Right lobe of liver (tissue), 6 donors: ENCODE data around the gene LZIC. TPM values are rescaled to one million over a fixed set of nuclear protein-coding genes. Genes with fewer than 3 reads are reported as not detected.

Experiments used
- ATAC-seq, 4 donors: fragments of 200-7000 bp; cut with Tn5 transposase; one replicate each; pipeline ENCODE4 v1.9.1; 2020; ENCODE audit warnings: mild to moderate bottlenecking in 4 of 4, moderate library complexity in 4 of 4
- DNase-seq, 3 donors: peaks; one replicate each; pipeline ENCODE4 v3.0.0-alpha.2; 2020
- H3K27ac ChIP-seq, 3 donors: fragments of 200-600 bp; one replicate each; pipeline ENCODE4 v1.8.0; 2022
- H3K27me3 ChIP-seq, 2 donors: fragments of 200-600 bp; one replicate each; pipeline ENCODE4 v1.8.0; 2022
- H3K36me3 ChIP-seq, 4 donors: fragments of 200-600 bp; sonication (generic) in 1 of 4; one replicate each; pipeline versions ENCODE4 v1.5.1 to v1.8.0; 2017 to 2022; ENCODE audit warnings: control low read depth in 1 of 4
- H3K4me1 ChIP-seq, 4 donors: fragments of 200-600 bp; sonication (generic) in 1 of 4; one replicate each; pipeline versions ENCODE4 v1.5.1 to v1.8.0; 2017 to 2022; ENCODE audit warnings: control low read depth in 1 of 4
- H3K4me3 ChIP-seq, 3 donors: fragments of 200-600 bp; one replicate each; pipeline ENCODE4 v1.8.0; 2022
- H3K9me3 ChIP-seq, 4 donors: fragments of 200-600 bp; sonication (generic) in 1 of 4; one replicate each; pipeline versions ENCODE4 v1.5.1 to v1.8.0; 2017 to 2022; ENCODE audit warnings: control low read depth in 1 of 4
- CTCF ChIP-seq, 4 donors: fragments of 200-600 bp in 3 of 4; fragments of 450-650 bp in 1 of 4; IDR thresholded peaks; one replicate each; pipeline versions ENCODE4 v1.5.1 to v1.8.0; 2016 to 2022; ENCODE audit warnings: antibody characterized with exemption in 4 of 4, mild to moderate bottlenecking in 2 of 4
- POLR2A ChIP-seq: fragments of 450-650 bp; IDR thresholded peaks from one replicate; pipeline ENCODE4 v1.6.1; 2017; ENCODE audit warnings: antibody characterized with exemption, mild to moderate bottlenecking
- WGBS: methylation state at CpG from one replicate; pipeline ENCODE4 v1.1.6; 2018; ENCODE audit warnings: low coverage, low lambda C conversion rate; ENCODE audit not compliant: insufficient coverage; ENCODE audit errors: missing lambda C conversion rate; 5-methylcytosine and 5-hydroxymethylcytosine counted together
- intact Hi-C, 2 donors: fragments of 100-400 bp; cut with DNase I; formaldehyde crosslinking; loops; one replicate each; pipeline versions ENCODE4 v1.11.2 to v1.14.1; 2022
- total RNA-seq, 6 experiments: library from RNA; depleted of rRNA in 2 of 6; stranded (reverse); fragments of >200 nt in 2 of 6; fragmentation: NEBNext Ultra II Directional in 3 of 6; extraction: Animal tissue kit (Norgen Biotek cat#: 25700) in 3 of 6; gene quantifications; one replicate each; pipeline versions ENCODE4 v1.1.0 to v1.2.4, GENCODE V29; 2016 to 2023
- donor health status: DM: no; HTN: yes; CAD: no.
- donor health status: DM: no; HTN: no; CAD: no.
- donor health status: DM: no; HTN: no; CAD: no.
- donor health status: DM: no; HTN: yes; CAD: no.
- donor health status: DM: no; HTN: yes; CAD: no.

The LZIC gene
- total RNA-seq, 6 experiments from 2014 or later, result 10.6 to 18.5 (median 15.9) TPM

- H3K27ac ChIP-seq, result no peak overlapping the region
- no peaks in the 10 kb centered on the region for H3K4me1 ChIP-seq
- no peak overlapping the region for H3K4me3 ChIP-seq
- no peaks in the 10 kb centered on the region for H3K9me3 ChIP-seq
- H3K36me3 ChIP-seq, result peaks cover 0 to 25% (median 14%) of the 10 kb centered on the region in 4 donors
- no peak for TF ChIP-seq CTCF (IDR thresholded peaks at IDR 0.05)
- no peak for TF ChIP-seq POLR2A
- DNase-seq, result no peak
- no peak for ATAC-seq
- H3K27me3 ChIP-seq, result no peaks in the 10 kb centered on the region
- 66% methylated on average over 6 of the region's 6 CpGs for WGBS
- intact Hi-C loops, result no loop called here
These were observed 41.8 kb upstream of the LZIC start for GRCh38 chr1:9985001-9985400.

GRCh38 chr1:9984253-9984652, 41.1 kb upstream of the LZIC start:
- WGBS, result 83% methylated on average over 5 of the region's 5 CpGs
- no peak for DNase-seq
- no peak for ATAC-seq
- H3K9me3 ChIP-seq, result no peaks in the 10 kb centered on the region
- H3K4me1 ChIP-seq, result no peaks in the 10 kb centered on the region
- TF ChIP-seq CTCF (IDR thresholded peaks at IDR 0.05) (no peak), POLR2A (no peak)
- intact Hi-C loops, result no loop called here
- H3K27me3 ChIP-seq, result no peaks in the 10 kb centered on the region
- peaks cover 0 to 25% (median 14%) of the 10 kb centered on the region in 4 donors for H3K36me3 ChIP-seq
- no peak overlapping the region for H3K4me3 ChIP-seq
- no peak overlapping the region for H3K27ac ChIP-seq

- Histone ChIP-seq H3K36me3 (no peaks in the 10 kb centered on the region), H3K27ac (no peak overlapping the region), H3K4me1 (no peaks in the 10 kb centered on the region), H3K27me3 (no peaks in the 10 kb centered on the region), H3K4me3 (no peak overlapping the region), H3K9me3 (no peaks in the 10 kb centered on the region)
- intact Hi-C loops, result no loop called here
- TF ChIP-seq POLR2A, result no peak
- TF ChIP-seq CTCF (IDR thresholded peaks at IDR 0.05), result no peak
- whole genome bisulfite sequencing, result 86% methylated on average over 6 of the region's 12 CpGs
- DNase-seq, result no peak
- no peak for ATAC-seq
These were observed 17.7 kb upstream of the LZIC start for GRCh38 chr1:9960706-9961562.

- WGBS, result 80% methylated on average over 4 of the region's 4 CpGs
- Histone ChIP-seq H3K4me3 (no peak overlapping the region), H3K9me3 (no peaks in the 10 kb centered on the region), H3K36me3 (no peaks in the 10 kb centered on the region), H3K4me1 (no peaks in the 10 kb centered on the region), H3K27me3 (no peaks in the 10 kb centered on the region), H3K27ac (no peak overlapping the region)
- TF ChIP-seq POLR2A (no peak), CTCF (IDR thresholded peaks at IDR 0.05) (no peak)
- DNase-seq, result no peak
- intact Hi-C loops, result no loop called here
- ATAC-seq, result no peak
These were observed 16.8 kb upstream of the LZIC start for GRCh38 chr1:9960011-9960410.
